Upper lobe of left lung (tissue), 6 donors: ENCODE results near the gene ME1. TPM values are rescaled to one million over a fixed set of nuclear protein-coding genes. Genes with fewer than 3 reads are reported as not detected.

ENCODE experiments used
- ATAC-seq, 2 donors: fragments of 200-7000 bp; cut with Tn5 transposase; one replicate each; pipeline ENCODE4 v1.9.1; 2022; ENCODE audit warnings: mild to moderate bottlenecking in 2 of 2, moderate library complexity in 2 of 2; ENCODE audit not compliant: low FRiP score in 2 of 2
- DNase-seq, 2 donors: peaks; one replicate each; pipeline ENCODE4 v3.0.0-alpha.2; 2019 to 2020
- H3K27ac ChIP-seq, 4 donors: fragments of 200-600 bp; sonication (generic); one replicate each; pipeline ENCODE4 v1.5.1; 2016 to 2019
- H3K27me3 ChIP-seq, 4 donors: fragments of 200-600 bp; sonication (generic); one replicate each; pipeline ENCODE4 v1.5.1; 2017 to 2019
- H3K36me3 ChIP-seq, 4 donors: fragments of 200-600 bp; sonication (generic); one replicate each; pipeline ENCODE4 v1.5.1; 2016 to 2019
- H3K4me1 ChIP-seq, 4 donors: fragments of 200-600 bp; sonication (generic); one replicate each; pipeline ENCODE4 v1.5.1; 2018 to 2019
- H3K4me3 ChIP-seq, 4 donors: fragments of 200-600 bp; sonication (generic); one replicate each; pipeline ENCODE4 v1.5.1; 2017 to 2019; ENCODE audit warnings: mild to moderate bottlenecking in 2 of 4, moderate library complexity in 1 of 4
- H3K9me3 ChIP-seq, 4 donors: fragments of 200-600 bp; sonication (generic); one replicate each; pipeline ENCODE4 v1.5.1; 2018 to 2019
- EP300 ChIP-seq, 4 donors: sonication (generic); formaldehyde crosslinking; IDR thresholded peaks; one replicate each; pipeline ENCODE4 v1.5.1; 2017; ENCODE audit warnings: antibody characterized with exemption in 4 of 4, control low read depth in 2 of 4
- POLR2A ChIP-seq, 4 donors: fragments of 450-650 bp; IDR thresholded peaks; one replicate each; pipeline ENCODE4 v1.5.1; 2016 to 2017; ENCODE audit warnings: antibody characterized with exemption in 4 of 4, mild to moderate bottlenecking in 2 of 4
- POLR2AphosphoS5 ChIP-seq, 2 donors: sonication (generic); formaldehyde crosslinking; IDR thresholded peaks; one replicate each; pipeline ENCODE4 v1.5.1; 2017; ENCODE audit warnings: antibody characterized with exemption in 2 of 2
- WGBS, 2 donors: methylation state at CpG; one replicate each; pipeline ENCODE4 v1.1.5; 2017 to 2018; 5-methylcytosine and 5-hydroxymethylcytosine counted together
- total RNA-seq, 6 donors: library from RNA; depleted of rRNA in 4 of 6; stranded (reverse); fragments of >200 nt in 4 of 6; gene quantifications; one replicate each; pipeline versions ENCODE4 v1.1.0 to v1.2.1, GENCODE V29; 2016 to 2021
- TF ChIP-seq, protein P1 (sequence below), 6 experiments: fragments of 450-650 bp in 4 of 6; fragments of 200-600 bp in 2 of 6; sonication (generic) in 2 of 6; IDR thresholded peaks; one replicate each; pipeline ENCODE4 v1.5.1; 2016 to 2019; ENCODE audit warnings: antibody characterized with exemption in 6 of 6
- donor health status: DM: no; HTN: no; CAD: no; lungs with moderate emphysema.
- donor health status: DM: no; HTN: yes; CAD: no; lungs with severe emphysema.

ME1 gene
- total RNA-seq, 6 donors from 2014 or later = 12.0 to 16.8 (median 14.0) TPM

DNA sequence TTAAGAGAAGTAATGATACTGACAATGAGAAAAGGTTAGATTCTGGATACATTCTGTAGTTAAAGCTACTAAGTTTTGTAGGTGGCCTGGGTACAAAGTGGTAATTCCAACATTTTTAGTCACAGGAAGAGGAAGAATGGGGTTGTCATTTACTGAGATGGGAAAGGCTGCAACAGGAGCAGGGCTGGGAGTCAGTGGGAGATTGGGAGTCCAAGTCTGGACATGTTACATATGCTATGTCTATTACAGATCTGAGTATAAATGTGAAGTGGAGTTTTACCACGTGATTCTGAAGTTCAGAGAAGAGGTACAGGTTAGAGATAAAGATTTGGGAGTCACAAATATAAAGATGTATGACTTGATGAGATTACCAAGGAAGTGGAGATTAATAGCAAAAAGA is 121.5 kb downstream of the ME1 start:
- Histone ChIP-seq H3K4me3 (no peak overlapping the region), H3K27ac (no peak overlapping the region), H3K9me3 (no peaks in the 10 kb centered on the region), H3K4me1 (no peaks in the 10 kb centered on the region), H3K27me3 (no peaks in the 10 kb centered on the region), H3K36me3 (no peaks in the 10 kb centered on the region)
- WGBS, 2 donors = 54 to 56% methylated on average over 1 of the region's 1 CpG
- DNase-seq (no peak), ATAC-seq (no peak)
- no peak for TF ChIP-seq POLR2AphosphoS5 (IDR thresholded peaks at IDR 0.05)

DNA sequence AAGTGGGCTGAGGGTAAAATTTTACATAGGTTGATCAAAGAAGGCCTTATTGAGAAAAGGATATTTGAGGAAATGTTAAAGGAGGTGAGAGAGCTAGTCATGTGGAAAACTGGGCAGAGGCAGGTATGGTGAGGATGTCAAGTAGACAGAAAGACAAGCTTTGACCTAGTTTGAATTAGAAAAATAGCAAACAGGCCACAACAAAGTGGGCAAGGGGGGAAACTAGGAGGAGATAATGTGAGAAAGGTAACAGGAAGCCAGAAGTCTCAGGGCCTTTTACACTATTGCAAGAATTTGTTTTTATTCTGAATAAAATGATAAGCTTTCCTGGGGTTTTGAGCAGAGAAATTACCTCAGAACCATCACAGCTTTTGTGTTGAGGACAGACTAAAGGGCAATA is 122.0 kb downstream of the ME1 start:
- ATAC-seq (no peak), DNase-seq (no peak)
- no peaks in the 10 kb centered on the region for H3K9me3 ChIP-seq

DNA sequence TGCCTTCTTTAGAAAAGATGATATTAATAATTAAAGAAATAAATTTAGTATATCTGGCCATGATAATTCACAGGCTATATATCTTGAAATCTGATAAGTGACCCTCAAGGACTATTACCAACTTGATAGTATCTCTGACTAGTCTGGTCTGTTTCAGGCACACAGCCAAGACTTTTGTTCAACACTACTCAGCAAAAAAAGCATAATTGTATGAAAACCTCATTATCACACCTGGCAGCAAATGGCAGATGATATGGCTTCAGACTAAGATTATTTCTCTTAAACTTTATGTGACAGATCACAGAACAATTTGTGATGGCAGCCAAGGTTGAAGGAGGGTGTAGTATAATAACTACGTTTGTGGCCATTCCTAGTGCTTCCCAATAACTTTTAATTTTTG is 123.0 kb downstream of the ME1 start:
- H3K4me1 ChIP-seq = no peaks in the 10 kb centered on the region
- H3K36me3 ChIP-seq = no peaks in the 10 kb centered on the region
- no peak for DNase-seq
- TF ChIP-seq EP300 (IDR thresholded peaks at IDR 0.05) (no peak), POLR2A (IDR thresholded peaks at IDR 0.05) (no peak), POLR2AphosphoS5 (IDR thresholded peaks at IDR 0.05) (no peak)
- TF ChIP-seq, protein P1, sequence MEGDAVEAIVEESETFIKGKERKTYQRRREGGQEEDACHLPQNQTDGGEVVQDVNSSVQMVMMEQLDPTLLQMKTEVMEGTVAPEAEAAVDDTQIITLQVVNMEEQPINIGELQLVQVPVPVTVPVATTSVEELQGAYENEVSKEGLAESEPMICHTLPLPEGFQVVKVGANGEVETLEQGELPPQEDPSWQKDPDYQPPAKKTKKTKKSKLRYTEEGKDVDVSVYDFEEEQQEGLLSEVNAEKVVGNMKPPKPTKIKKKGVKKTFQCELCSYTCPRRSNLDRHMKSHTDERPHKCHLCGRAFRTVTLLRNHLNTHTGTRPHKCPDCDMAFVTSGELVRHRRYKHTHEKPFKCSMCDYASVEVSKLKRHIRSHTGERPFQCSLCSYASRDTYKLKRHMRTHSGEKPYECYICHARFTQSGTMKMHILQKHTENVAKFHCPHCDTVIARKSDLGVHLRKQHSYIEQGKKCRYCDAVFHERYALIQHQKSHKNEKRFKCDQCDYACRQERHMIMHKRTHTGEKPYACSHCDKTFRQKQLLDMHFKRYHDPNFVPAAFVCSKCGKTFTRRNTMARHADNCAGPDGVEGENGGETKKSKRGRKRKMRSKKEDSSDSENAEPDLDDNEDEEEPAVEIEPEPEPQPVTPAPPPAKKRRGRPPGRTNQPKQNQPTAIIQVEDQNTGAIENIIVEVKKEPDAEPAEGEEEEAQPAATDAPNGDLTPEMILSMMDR (IDR thresholded peaks at IDR 0.05) = no peak
- H3K4me3 ChIP-seq = no peak overlapping the region
- ATAC-seq = no peak
- H3K9me3 ChIP-seq = no peaks in the 10 kb centered on the region
- no peaks in the 10 kb centered on the region for H3K27me3 ChIP-seq
- 81 to 88% methylated on average over 1 of the region's 1 CpG for WGBS, 2 donors
- H3K27ac ChIP-seq = no peak overlapping the region

More for the DNA sequence above, 122.0 kb downstream of the ME1 start:
- Histone ChIP-seq H3K4me3 (no peak overlapping the region), H3K27ac (no peak overlapping the region), H3K4me1 (no peaks in the 10 kb centered on the region), H3K27me3 (no peaks in the 10 kb centered on the region), H3K36me3 (no peaks in the 10 kb centered on the region)
- TF ChIP-seq POLR2A (IDR thresholded peaks at IDR 0.05) (no peak), EP300 (IDR thresholded peaks at IDR 0.05) (no peak), POLR2AphosphoS5 (IDR thresholded peaks at IDR 0.05) (no peak)
- TF ChIP-seq, protein P1 (IDR thresholded peaks at IDR 0.05) = no peak

DNA sequence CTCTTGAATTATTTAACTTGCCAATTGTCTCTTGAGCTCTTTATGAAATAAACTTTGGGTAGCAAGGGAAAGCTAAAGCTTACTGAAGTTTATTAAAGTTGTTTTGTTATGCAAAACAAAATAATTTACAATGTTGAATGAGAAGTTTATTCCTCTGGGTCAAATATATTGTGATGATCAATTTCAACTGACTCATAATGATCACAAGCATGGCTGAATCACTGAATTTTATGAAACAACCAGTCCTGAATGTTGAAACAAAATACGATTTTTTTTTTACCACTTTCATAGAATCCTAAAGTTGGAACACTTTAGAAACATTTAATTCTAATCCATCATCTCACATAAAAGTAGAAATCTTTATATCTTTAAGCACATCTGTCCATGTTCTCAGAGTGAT is 127.4 kb downstream of the ME1 start:
- ATAC-seq = no peak
- Histone ChIP-seq H3K4me1 (no peaks in the 10 kb centered on the region), H3K27ac (no peak overlapping the region), H3K9me3 (no peaks in the 10 kb centered on the region), H3K27me3 (no peaks in the 10 kb centered on the region), H3K4me3 (no peak overlapping the region), H3K36me3 (no peaks in the 10 kb centered on the region)
- DNase-seq = no peak
- WGBS, 2 donors = 70 to 77% methylated on average over 1 of the region's 1 CpG
- TF ChIP-seq POLR2AphosphoS5 (IDR thresholded peaks at IDR 0.05) = no peak
- TF ChIP-seq EP300 (IDR thresholded peaks at IDR 0.05) = no peak

- DNase-seq (no peak), ATAC-seq (no peak)
- Histone ChIP-seq H3K4me3 (no peak overlapping the region), H3K4me1 (no peaks in the 10 kb centered on the region), H3K9me3 (no peaks in the 10 kb centered on the region), H3K27me3 (no peaks in the 10 kb centered on the region), H3K36me3 (no peaks in the 10 kb centered on the region), H3K27ac (no peak overlapping the region)
- no peak for TF ChIP-seq POLR2AphosphoS5 (IDR thresholded peaks at IDR 0.05)
- no peak for TF ChIP-seq EP300 (IDR thresholded peaks at IDR 0.05)
- TF ChIP-seq POLR2A (IDR thresholded peaks at IDR 0.05) = no peak
- TF ChIP-seq, protein P1 (IDR thresholded peaks at IDR 0.05) = no peak
- 88% methylated on average over 6 of the region's 6 CpGs; no CpG with 5 or more reads in 1 of the 2 donors for WGBS, 2 donors
These were observed 136.2 kb downstream of the ME1 start for GRCh38 chr6:83294676-83295075.
